Renal pelvis (tissue), 4 donors: ENCODE data around the gene ABHD15. TPM values are rescaled to one million over a fixed set of nuclear protein-coding genes. Genes with fewer than 3 reads are reported as not detected.

Source experiments
- DNase-seq: peaks from one replicate; pipeline ENCODE4 v3.0.0-alpha.2; 2013
- polyA plus RNA-seq, 3 donors: library from polyadenylated mRNA; unstranded; fragments of 120-200 nt; gene quantifications; one replicate each; pipeline ENCODE4 v1.2.1, GENCODE V29; 2013; ENCODE audit not compliant: insufficient read length in 3 of 3

The ABHD15 gene
- polyA plus RNA-seq, 3 donors, result 7.2 to 7.7 (median 7.6) TPM

- no peak for DNase-seq
Measured at GRCh38 chr17:29546830-29547229, 20.0 kb downstream of the ABHD15 start.

DNA sequence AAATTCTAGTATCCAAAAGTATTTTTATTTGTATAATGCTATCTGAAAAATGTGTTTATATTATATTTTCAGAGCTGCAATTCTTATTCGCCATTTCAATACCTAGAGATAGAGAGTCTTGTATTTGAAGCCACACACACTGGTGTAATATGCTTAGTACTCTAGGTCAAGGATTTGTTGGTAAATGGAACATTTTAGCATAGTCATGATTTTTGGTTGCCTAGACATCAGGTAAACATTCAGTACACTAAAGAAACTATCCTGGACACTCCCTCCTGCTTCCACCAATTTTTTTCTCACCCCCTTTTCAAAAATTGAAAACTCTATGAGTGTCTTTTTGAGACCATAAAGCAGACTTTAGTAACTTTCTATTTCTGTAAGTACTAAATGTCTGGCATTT lies 20.8 kb downstream of the ABHD15 start:
- DNase-seq, result no peak

- DNase-seq, result no peak
Measured at GRCh38 chr17:29544066-29544465, 22.8 kb downstream of the ABHD15 start.

GRCh38 chr17:29533976-29534375 lies 32.9 kb downstream of the ABHD15 start:
- DNase-seq, result no peak

GRCh38 chr17:29526322-29526721 lies 40.5 kb downstream of the ABHD15 start:
- DNase-seq, result no peak

DNA sequence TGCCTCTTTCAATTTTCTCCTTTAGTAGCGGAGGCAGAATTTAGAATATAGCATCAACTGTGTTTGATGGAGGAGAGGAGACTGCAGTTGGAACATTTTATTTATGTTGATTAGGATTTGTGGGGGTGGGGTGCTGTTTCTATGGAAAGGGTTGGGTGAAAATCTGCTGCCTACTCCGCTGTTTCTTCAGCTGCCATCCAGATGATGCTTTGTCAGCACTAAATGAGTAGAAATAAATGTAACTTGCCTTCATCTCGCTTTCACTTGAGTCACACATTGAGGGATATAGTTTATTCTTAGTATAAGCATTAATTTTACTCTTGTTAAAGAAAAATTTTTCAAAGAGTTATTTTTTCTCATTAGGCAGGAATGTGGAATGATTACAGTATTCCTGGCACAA lies 42.1 kb downstream of the ABHD15 start:
- DNase-seq, result no peak

DNA sequence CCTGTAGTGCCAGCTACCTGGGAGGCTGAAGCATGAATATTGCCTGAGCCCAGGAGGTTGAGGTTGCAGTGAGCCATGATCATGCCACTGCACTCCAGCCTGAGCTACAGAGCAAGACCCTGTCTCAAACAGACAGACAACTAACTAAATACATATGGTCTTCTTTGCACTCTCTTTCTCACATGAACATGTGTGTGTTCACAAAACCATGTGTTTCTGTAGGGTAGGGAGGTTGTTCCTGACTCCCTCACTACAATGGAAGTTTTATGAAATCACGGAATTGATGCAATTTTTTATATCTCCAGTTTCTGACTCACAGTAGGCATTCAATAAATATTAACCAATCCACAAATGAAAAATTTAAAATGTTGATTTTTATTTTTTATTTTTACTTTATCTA lies 48.5 kb downstream of the ABHD15 start:
- no peak for DNase-seq

- no peak for DNase-seq
Measured at GRCh38 chr17:29514792-29515191, 52.0 kb downstream of the ABHD15 start.

GRCh38 chr17:29510953-29511352 lies 55.9 kb downstream of the ABHD15 start:
- no peak for DNase-seq

Other genes with a start within 250 kb of the ABHD15 start
- 10 to 100 TPM; 44.0 to 51.2 (median 48.5) TPM for gene TAOK1, start 176.7 kb downstream of the ABHD15 start, polyA plus RNA-seq
- gene TP53I13, start 1.7 kb upstream of the ABHD15 start, polyA plus RNA-seq, result 10 to 100 TPM; 35.0 to 47.4 (median 41.8) TPM
- 10 to 100 TPM; 45.6 to 56.0 (median 52.5) TPM for gene GIT1, start 22.6 kb upstream of the ABHD15 start, polyA plus RNA-seq
- 10 to 100 TPM in 2 of 3 donors, 1 to 10 TPM in 1; 9.4 to 12.9 (median 11.3) TPM for gene ANKRD13B, start 26.1 kb upstream of the ABHD15 start, polyA plus RNA-seq
- gene CORO6, start 55.9 kb upstream of the ABHD15 start, polyA plus RNA-seq, result 1 to 10 TPM; 2.4 to 5.6 (median 3.8) TPM